D721Med (cell line): Measurements from ENCODE around the gene TRPV6.

ENCODE experiments used
- DNase-seq: peaks from one replicate; pipeline ENCODE4 v3.0.0; 2011; ENCODE audit warnings: low spot score; ENCODE audit not compliant: insufficient read length
- FAIRE-seq: peaks from 2 replicates; lab custom pipeline; 2011; peaks lifted over from hg19 to GRCh38; lab: Jason Lieb, UNC
- TF ChIP-seq, protein P1 (sequence below): IDR thresholded peaks from 2 replicates; pipeline ENCODE4 v1.5.1; 2012; ENCODE audit warnings: mild to moderate bottlenecking, control low read depth; ENCODE audit not compliant: insufficient read depth; ENCODE audit errors: missing control alignments

Gene TRPV6

GRCh38 chr7:142867097-142867378, 18.5 kb downstream of the TRPV6 start:
- FAIRE-seq, result no peak
- DNase-seq, result no peak
- TF ChIP-seq, protein P1, sequence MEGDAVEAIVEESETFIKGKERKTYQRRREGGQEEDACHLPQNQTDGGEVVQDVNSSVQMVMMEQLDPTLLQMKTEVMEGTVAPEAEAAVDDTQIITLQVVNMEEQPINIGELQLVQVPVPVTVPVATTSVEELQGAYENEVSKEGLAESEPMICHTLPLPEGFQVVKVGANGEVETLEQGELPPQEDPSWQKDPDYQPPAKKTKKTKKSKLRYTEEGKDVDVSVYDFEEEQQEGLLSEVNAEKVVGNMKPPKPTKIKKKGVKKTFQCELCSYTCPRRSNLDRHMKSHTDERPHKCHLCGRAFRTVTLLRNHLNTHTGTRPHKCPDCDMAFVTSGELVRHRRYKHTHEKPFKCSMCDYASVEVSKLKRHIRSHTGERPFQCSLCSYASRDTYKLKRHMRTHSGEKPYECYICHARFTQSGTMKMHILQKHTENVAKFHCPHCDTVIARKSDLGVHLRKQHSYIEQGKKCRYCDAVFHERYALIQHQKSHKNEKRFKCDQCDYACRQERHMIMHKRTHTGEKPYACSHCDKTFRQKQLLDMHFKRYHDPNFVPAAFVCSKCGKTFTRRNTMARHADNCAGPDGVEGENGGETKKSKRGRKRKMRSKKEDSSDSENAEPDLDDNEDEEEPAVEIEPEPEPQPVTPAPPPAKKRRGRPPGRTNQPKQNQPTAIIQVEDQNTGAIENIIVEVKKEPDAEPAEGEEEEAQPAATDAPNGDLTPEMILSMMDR, result no peak

- TF ChIP-seq, protein P1, result peak; percentile 63
- FAIRE-seq (no peak), DNase-seq (peak; percentile 75)
Observed at GRCh38 chr7:142866361-142867096, 19.0 kb downstream of the TRPV6 start.

- DNase-seq (no peak), FAIRE-seq (no peak)
- TF ChIP-seq, protein P1, result no peak
Observed at GRCh38 chr7:142865766-142866165, 19.8 kb downstream of the TRPV6 start.

GRCh38 chr7:142864980-142865747, 20.4 kb downstream of the TRPV6 start:
- no peak for FAIRE-seq
- TF ChIP-seq, protein P1, result no peak
- DNase-seq, result no peak

DNA sequence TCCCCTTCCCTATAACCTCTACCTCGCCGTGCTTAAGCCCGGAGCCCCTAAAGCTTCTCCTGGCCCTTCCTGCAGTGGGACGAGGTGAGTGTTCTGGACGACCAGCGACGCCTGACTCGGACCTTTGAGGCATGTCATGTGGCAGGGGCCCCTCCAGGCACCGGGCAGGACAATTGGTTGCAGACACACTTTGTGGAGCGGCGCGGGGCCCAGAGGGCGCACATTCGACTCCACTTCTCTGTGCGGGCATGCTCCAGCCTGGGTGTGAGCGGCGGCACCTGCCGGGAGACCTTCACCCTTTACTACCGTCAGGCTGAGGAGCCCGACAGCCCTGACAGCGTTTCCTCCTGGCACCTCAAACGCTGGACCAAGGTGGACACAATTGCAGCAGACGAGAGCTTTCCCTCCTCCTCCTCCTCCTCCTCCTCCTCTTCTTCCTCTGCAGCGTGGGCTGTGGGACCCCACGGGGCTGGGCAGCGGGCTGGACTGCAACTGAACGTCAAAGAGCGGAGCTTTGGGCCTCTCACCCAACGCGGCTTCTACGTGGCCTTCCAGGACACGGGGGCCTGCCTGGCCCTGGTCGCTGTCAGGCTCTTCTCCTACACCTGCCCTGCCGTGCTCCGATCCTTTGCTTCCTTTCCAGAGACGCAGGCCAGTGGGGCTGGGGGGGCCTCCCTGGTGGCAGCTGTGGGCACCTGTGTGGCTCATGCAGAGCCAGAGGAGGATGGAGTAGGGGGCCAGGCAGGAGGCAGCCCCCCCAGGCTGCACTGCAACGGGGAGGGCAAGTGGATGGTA, 21.5 kb downstream of the TRPV6 start:
- DNase-seq (no peak), FAIRE-seq (no peak)
- TF ChIP-seq, protein P1, result no peak

- TF ChIP-seq, protein P1, result no peak
- FAIRE-seq (no peak), DNase-seq (no peak)
Observed at GRCh38 chr7:142862786-142863400, 22.7 kb downstream of the TRPV6 start.
